ENCODE measurements around the gene STXBP2. TPM values are rescaled to one million over a fixed set of nuclear protein-coding genes. Genes with fewer than 3 reads are reported as not detected.
"Not testable (repeated sequence)": the region's sequence is repeated elsewhere in the genome, so short reads cannot be mapped to it uniquely, and the experiment has no call there.

Gene STXBP2
- total and polyA plus RNA-seq, 7 donors = 0.55 to 4.5 (median 2.7) TPM

GRCh38 chr19:7640803-7641202 lies 3.9 kb downstream of the STXBP2 start:
- Histone ChIP-seq H3K27me3 (ENCODE audit: insufficient read depth in 3 of 3, low read length in 2 of 3) (peaks cover 0 to 36% (median 8%) of the 10 kb centered on the region in 3 donors), H3K27ac (no peak overlapping the region), H3K4me1 (no peaks in the 10 kb centered on the region), H3K4me3 (no peak overlapping the region), H3K9me3 (no peaks in the 10 kb centered on the region), H3K36me3 (ENCODE audit: insufficient read depth in 1 of 2, low read depth in 1 of 2) (no peaks in the 10 kb centered on the region)
- ATAC-seq (no peak), DNase-seq (no peak)
- intact Hi-C loops (cut with DNase I) = no loop called here
- WGBS, 3 donors = 87 to 93% (median 89%) methylated on average over 10 to 11 of the region's 11 CpGs
- no peak for TF ChIP-seq CTCF (IDR thresholded peaks at IDR 0.05)

DNA sequence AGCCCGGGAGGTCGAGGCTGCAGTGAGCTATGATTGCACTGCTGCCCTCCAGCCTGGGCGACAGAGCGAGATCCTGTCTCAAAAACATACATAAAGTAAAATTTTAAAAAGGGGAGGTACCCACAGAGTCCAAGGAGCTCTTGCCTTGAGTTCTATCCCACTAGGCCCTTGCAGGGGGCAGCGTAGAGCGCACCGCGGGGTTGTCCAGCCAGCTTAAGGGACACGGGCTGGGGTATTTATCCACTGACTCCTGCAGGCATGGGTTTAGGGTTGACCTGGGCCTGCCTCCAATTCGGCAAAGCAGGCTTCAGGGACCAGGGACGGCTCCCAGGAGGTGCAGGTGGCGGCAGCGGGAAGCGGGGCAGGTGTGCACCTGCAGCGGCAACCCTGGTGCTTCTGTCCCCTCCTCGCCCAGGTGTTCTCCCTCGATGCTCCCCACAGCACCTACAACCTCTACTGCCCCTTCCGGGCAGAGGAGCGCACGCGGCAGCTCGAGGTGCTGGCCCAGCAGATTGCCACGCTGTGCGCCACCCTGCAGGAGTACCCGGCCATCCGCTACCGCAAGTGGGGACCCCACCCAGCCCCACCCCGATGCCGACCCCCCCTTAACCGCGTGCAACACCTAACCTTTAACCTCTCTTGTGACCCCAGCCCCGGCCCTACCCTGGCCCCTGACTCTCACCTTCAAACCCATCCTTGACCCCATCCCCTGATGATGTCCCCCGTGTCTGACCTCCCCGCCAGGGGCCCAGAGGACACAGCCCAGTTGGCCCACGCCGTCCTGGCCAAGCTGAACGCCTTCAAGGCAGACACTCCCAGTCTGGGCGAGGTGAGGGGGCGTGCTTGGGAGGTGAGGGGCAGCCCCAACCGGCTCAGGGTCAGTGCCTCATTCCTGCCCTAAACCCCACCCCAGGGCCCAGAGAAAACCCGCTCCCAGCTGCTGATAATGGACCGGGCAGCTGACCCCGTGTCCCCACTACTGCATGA lies 4.7 kb downstream of the STXBP2 start:
- TF ChIP-seq CTCF (IDR thresholded peaks at IDR 0.05) = no peak
- intact Hi-C loops (cut with DNase I) = no loop called here
- H3K27ac ChIP-seq = no peak overlapping the region
- no peaks in the 10 kb centered on the region for H3K36me3 ChIP-seq (ENCODE audit: insufficient read depth in 1 of 2, low read depth in 1 of 2)
- peaks cover 0 to 30% (median 3%) of the 10 kb centered on the region in 3 donors for H3K27me3 ChIP-seq (ENCODE audit: insufficient read depth in 3 of 3, low read length in 2 of 3)
- no peak overlapping the region for H3K4me3 ChIP-seq
- DNase-seq (no peak), ATAC-seq (no peak)
- no peaks in the 10 kb centered on the region for H3K9me3 ChIP-seq
- H3K4me1 ChIP-seq = no peaks in the 10 kb centered on the region
- 78 to 80% (median 80%) methylated on average over 38 to 43 of the region's 43 CpGs for WGBS, 3 donors

GRCh38 chr19:7642295-7643030 lies 5.6 kb downstream of the STXBP2 start:
- H3K36me3 ChIP-seq (ENCODE audit: insufficient read depth in 1 of 2, low read depth in 1 of 2) = no peaks in the 10 kb centered on the region
- intact Hi-C loops (cut with DNase I) = no loop called here
- no peak overlapping the region for H3K27ac ChIP-seq
- peaks cover 0 to 22% (median 3%) of the 10 kb centered on the region in 3 donors for H3K27me3 ChIP-seq (ENCODE audit: insufficient read depth in 3 of 3, low read length in 2 of 3)
- DNase-seq (no peak), ATAC-seq (no peak)
- H3K9me3 ChIP-seq = no peaks in the 10 kb centered on the region
- no peak overlapping the region for H3K4me3 ChIP-seq
- WGBS, 3 donors = 81 to 84% (median 82%) methylated on average over 22 to 27 of the region's 27 CpGs
- TF ChIP-seq CTCF (IDR thresholded peaks at IDR 0.05) = no peak
- H3K4me1 ChIP-seq = no peaks in the 10 kb centered on the region

DNA sequence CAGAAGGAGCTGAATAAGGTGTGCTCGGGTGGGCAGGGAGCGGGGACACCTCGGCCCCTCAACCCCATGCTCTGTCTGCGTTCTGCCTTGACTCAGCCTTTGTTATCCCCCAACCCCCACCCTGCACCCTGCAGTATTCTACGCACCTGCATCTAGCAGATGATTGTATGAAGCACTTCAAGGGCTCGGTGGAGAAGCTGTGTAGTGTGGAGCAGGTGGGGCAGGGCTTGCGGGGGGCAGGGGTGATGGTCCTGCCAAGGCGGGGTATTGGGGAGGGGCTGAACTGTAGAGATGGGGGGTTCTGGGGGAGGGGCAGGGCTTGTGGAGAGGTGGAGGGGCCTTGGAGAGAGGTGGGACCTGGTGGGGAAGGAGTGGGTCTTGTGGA lies 6.1 kb downstream of the STXBP2 start:
- DNase-seq (no peak), ATAC-seq (no peak)
- Histone ChIP-seq H3K27me3 (ENCODE audit: insufficient read depth in 3 of 3, low read length in 2 of 3) (peaks cover 0 to 16% (median under 1%) of the 10 kb centered on the region in 3 donors), H3K4me3 (no peak overlapping the region), H3K36me3 (ENCODE audit: insufficient read depth in 1 of 2, low read depth in 1 of 2) (no peaks in the 10 kb centered on the region), H3K4me1 (no peaks in the 10 kb centered on the region), H3K27ac (no peak overlapping the region), H3K9me3 (no peaks in the 10 kb centered on the region)
- intact Hi-C loops (cut with DNase I) = no loop called here
- WGBS, 3 donors = 87 to 90% (median 90%) methylated on average over 8 of the region's 8 CpGs
- TF ChIP-seq CTCF (IDR thresholded peaks at IDR 0.05) = no peak

GRCh38 chr19:7643629-7644549 lies 7.0 kb downstream of the STXBP2 start:
- intact Hi-C loops (cut with DNase I); H3K36me3 ChIP-seq (ENCODE audit: insufficient read depth in 1 of 2, low read depth in 1 of 2); H3K27me3 ChIP-seq (ENCODE audit: insufficient read depth in 3 of 3, low read length in 2 of 3); H3K9me3 ChIP-seq; DNase-seq; ATAC-seq; H3K27ac ChIP-seq; H3K4me3 ChIP-seq; H3K4me1 ChIP-seq: not testable (repeated sequence)
- WGBS, 3 donors = 43 to 89% (median 71%) methylated on average over 9 to 10 of the region's 10 CpGs
